GM12864 (cell line): Measurements from ENCODE around the gene FFAR3.

ENCODE experiments used
- DNase-seq: peaks from one replicate; pipeline ENCODE4 v3.0.0-alpha.2; 2011; ENCODE audit warnings: low read depth
- H3K4me3 ChIP-seq: 2 replicates; pipeline ENCODE4 v1.5.1; 2011; ENCODE audit warnings: mild to moderate bottlenecking, low read depth, low read length, control low read depth
- TF ChIP-seq, protein P1 (sequence below): IDR thresholded peaks from 2 replicates; pipeline ENCODE4 v1.5.1; 2011; ENCODE audit warnings: low read depth, mild to moderate bottlenecking, moderate library complexity, low read length, control low read depth, inconsistent platforms; ENCODE audit errors: missing control alignments

Gene FFAR3, protein sequence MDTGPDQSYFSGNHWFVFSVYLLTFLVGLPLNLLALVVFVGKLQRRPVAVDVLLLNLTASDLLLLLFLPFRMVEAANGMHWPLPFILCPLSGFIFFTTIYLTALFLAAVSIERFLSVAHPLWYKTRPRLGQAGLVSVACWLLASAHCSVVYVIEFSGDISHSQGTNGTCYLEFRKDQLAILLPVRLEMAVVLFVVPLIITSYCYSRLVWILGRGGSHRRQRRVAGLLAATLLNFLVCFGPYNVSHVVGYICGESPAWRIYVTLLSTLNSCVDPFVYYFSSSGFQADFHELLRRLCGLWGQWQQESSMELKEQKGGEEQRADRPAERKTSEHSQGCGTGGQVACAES

DNA sequence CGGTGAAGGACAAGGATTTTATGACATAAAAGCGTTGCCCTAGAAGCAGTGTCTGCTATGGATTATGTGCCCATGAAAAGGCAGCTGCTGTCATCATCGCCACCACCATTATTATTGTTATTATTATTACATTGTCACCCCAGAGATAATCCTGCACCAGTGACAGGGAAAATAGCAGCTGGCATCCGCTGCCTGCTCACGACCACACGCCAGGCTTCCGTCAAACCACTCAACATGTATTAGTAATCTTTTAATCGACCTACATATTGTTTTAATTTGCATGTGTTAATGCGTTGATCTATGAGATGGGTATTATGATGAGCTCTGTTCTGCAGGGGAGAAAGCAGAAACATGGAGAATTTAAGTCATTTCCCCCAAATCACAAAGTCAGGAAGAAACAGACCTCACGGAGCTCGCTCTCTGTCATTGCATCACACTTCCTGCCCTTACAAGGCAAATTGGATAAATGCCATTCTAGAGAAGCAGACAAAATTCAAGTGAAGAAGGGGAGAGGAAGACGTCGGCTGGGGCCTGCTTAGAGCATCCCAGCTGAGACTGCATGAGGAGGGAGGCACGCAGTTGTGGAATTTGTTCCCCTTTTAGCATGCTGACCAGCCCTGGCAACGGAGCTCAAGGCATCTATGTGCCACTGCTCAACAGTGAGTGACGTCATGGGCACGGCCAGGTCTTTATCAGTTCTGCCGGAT, at the start of gene FFAR3:
TSS of gene FFAR3 (plus strand) at position 594 of the 707 bp plus-strand sequence. CDS start 431 bp downstream, outside the sequence.
- TF ChIP-seq, protein P1, sequence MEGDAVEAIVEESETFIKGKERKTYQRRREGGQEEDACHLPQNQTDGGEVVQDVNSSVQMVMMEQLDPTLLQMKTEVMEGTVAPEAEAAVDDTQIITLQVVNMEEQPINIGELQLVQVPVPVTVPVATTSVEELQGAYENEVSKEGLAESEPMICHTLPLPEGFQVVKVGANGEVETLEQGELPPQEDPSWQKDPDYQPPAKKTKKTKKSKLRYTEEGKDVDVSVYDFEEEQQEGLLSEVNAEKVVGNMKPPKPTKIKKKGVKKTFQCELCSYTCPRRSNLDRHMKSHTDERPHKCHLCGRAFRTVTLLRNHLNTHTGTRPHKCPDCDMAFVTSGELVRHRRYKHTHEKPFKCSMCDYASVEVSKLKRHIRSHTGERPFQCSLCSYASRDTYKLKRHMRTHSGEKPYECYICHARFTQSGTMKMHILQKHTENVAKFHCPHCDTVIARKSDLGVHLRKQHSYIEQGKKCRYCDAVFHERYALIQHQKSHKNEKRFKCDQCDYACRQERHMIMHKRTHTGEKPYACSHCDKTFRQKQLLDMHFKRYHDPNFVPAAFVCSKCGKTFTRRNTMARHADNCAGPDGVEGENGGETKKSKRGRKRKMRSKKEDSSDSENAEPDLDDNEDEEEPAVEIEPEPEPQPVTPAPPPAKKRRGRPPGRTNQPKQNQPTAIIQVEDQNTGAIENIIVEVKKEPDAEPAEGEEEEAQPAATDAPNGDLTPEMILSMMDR, result no peak
- H3K4me3 ChIP-seq, result no peak within 1 kb of the TSS
- DNase-seq, result no peak

DNA sequence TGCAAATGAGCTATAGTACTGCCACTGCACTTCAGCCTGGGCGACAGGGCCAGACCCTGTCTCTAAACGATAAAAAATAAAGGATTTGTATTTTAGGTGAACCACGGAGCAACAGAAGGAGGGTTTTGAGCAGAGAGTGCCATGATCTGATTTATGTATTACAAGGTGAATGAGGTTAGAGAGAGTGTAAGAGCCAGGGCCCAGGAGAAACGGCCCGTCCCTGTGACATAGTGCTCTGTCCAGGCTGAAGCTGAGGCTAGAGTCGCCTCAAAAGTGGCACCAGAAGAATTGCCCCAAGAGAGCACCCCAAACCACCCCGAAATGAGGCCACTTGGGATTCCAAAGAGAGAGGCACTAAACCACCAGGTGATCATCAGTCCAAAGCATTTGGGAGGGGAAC, 49.4 kb upstream of the FFAR3 start:
- DNase-seq, result no peak
- H3K4me3 ChIP-seq, result no peak overlapping the region
- TF ChIP-seq, protein P1, result no peak

DNA sequence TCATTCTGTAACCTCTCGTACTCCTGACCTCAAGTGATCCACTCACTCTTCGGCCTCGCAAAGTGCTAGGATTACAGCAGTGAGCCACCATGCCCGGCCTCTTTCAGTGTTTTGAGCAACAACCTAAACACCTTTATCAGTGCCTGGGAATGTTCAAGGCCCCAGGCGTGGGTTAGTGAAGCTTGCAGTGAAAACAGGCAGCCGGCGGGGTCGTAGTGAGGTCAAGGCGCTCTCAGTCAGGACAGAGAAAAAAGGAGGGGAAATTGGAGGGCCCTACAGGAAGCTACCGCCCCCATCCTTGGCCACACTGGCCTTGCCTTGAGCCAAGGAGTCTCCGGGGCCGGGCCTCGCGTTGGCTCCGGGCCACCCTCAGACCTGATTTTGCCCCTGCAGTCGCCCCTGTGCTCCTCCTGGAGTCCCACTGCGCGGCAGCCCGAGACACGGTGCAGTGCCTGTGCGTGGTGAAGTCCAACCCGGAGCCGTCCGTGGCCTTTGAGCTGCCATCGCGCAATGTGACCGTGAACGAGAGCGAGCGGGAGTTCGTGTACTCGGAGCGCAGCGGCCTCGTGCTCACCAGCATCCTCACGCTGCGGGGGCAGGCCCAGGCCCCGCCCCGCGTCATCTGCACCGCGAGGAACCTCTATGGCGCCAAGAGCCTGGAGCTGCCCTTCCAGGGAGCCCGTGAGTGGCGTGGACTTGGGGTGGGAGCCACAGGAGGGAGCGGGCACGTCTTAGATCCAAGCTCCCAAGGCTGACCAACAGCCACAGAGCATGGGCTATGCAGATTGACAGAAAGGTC, 48.6 kb upstream of the FFAR3 start:
- no peak for DNase-seq
- no peak overlapping the region for H3K4me3 ChIP-seq
- TF ChIP-seq, protein P1, result no peak

DNA sequence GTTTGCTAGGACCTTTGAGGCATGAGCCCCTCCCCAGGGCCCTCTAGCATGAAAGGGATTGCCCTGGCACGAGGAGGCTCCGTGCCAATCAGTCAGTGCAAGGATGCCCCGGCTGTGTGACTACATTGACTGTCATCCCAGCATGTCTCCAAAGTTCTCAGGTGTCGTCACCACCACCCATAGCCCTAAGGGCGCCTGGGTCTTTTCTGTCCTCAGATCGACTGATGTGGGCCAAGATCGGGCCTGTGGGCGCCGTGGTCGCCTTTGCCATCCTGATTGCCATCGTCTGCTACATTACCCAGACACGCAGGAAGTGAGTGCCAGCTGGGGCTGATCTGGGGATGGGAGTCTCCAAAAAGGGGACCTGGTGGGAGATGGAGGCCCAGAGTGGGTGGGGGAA, 47.9 kb upstream of the FFAR3 start:
- TF ChIP-seq, protein P1, result no peak
- no peak overlapping the region for H3K4me3 ChIP-seq
- DNase-seq, result no peak

DNA sequence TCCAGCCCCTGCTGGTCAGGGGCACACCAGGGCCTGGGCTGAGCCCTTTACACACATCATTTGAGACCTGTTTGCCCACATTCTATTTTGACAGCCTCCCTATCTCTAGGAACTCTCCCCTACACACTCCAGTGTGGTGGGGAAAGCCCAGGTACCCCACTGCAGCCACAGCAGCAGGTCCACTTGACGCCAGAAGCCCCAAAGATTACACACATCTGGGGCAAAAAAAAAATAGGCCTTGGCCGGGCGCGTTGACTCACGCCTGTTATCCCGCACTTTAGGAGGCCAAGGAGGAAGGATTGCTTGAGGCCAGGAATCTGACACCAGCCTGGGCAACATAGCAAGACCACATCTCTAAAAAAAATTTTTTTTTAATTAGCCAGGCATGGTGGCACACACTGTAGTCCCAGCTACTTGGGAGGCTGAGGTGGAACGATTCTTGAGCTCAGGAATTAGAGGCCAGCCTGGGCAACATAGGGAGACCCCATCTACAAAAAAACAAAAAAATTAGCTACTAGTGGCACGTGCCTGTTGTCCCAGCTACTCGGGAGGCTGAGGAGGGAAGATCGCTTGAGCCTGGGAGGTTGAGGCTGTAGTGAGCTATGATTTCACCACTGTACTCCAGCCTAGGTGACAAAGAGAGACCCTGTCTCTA, 47.3 kb upstream of the FFAR3 start:
- TF ChIP-seq, protein P1, result no peak
- DNase-seq, result no peak
- no peak overlapping the region for H3K4me3 ChIP-seq

DNA sequence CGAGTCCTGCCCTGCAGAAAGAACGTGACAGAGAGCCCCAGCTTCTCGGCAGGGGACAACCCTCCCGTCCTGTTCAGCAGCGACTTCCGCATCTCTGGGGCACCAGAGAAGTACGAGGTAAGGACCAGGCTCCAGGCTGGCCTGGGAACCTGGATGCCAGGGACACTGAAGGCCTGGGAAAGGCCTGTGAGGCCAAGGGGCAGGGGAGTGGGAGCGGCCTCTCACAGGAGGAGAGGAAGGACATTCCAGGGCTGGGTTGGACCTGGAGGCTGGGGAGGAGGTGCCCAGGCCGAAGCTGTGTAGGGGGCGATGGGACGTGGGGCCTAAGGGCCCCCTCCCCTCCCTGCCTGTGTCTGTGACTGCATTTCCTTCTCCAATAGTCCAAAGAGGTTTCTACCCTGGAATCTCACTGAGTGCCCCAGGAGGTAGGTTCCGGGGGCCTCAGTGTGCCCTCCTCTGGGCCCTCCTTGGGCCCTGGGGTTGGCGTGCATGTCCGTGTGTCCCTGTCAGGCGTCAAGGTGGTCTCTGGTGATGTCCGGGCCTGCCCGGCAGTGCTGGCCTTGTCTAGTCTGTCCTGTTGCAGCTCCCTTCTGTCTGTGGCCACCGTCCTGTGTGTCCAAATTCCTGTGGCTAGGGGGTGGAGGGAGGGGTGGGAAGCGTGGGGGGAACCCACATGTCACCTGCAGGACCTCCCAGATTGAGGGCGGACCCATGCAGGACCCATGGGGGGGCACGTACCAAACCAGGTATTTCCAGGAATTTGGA, 46.2 kb upstream of the FFAR3 start:
- no peak overlapping the region for H3K4me3 ChIP-seq

More for the DNA sequence above, 46.2 kb upstream of the FFAR3 start:
- no peak for DNase-seq
- TF ChIP-seq, protein P1, result no peak
